Suppressor macrophage treated with lipopolysaccharide for 1 hour (primary cell): ENCODE data around the gene RBM4.
"Not testable (repeated sequence)": the region's sequence is repeated elsewhere in the genome, so short reads cannot be mapped to it uniquely, and the experiment has no call there.

ENCODE experiments used
- DNase-seq, 3 donors: peaks; one replicate each; pipeline ENCODE4 v3.0.0-alpha.2; 2020 to 2022

RBM4 gene, protein sequence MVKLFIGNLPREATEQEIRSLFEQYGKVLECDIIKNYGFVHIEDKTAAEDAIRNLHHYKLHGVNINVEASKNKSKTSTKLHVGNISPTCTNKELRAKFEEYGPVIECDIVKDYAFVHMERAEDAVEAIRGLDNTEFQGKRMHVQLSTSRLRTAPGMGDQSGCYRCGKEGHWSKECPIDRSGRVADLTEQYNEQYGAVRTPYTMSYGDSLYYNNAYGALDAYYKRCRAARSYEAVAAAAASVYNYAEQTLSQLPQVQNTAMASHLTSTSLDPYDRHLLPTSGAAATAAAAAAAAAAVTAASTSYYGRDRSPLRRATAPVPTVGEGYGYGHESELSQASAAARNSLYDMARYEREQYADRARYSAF

DNA sequence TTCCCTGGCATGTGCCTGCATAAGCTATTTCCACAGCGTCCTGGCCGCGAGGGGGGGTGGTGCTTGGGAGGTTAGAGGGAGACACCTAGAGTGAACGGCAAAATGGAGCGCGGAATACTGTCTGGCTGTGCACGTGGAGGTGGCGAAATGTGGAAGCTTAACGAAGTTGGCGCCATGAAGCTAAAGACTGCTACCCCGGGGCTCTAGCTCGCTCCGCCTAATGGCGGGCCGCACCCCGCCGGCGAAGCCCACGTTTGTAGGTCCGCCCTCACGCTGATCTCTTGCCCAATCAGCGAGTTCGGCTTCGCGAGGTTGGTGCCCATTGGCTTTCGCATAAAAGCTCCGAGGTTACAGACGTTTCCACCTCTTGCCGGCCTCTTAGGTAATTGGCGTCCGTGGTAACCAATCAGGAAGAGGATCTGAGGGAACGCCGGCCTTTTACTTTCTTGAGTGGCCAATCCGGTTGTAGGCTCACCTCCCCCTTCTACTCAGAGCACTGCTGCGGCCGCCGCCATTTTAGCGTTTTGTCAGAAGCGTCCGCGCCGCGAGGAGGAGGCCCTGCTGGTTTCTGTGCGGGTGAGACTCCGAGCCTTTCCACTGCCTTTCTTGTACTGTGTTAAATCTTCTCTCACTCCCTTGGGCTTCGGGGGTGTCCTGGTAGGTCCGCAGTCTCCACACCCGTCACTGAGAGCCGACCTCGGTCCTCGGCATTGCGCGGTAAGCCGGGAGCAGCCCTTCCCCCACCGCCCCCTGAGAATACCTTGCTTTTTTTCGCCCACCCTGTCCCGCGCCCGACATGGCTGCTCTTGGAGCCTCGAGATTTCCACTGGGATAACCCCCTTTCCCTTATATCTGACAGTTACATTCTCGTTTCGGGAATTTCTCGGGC, at the start of gene RBM4:
Gene RBM4, plus strand, starts transcription at position 527 of the 889 bp plus-strand sequence. CDS start 1,009 bp downstream, outside the sequence.
- DNase-seq = peak; percentile 98 to 100 (median 100)

DNA sequence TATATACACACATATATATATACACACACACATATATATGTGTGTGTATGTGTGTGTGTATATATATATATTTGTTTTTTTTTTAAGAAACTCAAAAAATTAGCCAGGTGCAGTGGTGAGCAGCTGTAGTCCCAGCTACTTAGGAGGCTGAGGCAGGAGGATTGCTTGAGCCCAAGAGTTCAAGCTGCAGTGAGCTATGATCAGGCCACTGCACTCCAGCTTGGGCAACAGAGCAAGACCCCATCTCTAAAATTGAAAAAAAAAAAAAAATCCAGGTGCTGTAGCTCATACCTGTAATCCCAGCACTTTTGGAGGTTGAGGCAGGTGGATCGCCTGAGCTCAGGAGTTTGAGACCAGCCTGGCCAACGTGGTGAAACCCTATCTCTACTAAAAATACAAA, 49.2 kb upstream of the RBM4 start:
- DNase-seq = not testable (repeated sequence)

DNA sequence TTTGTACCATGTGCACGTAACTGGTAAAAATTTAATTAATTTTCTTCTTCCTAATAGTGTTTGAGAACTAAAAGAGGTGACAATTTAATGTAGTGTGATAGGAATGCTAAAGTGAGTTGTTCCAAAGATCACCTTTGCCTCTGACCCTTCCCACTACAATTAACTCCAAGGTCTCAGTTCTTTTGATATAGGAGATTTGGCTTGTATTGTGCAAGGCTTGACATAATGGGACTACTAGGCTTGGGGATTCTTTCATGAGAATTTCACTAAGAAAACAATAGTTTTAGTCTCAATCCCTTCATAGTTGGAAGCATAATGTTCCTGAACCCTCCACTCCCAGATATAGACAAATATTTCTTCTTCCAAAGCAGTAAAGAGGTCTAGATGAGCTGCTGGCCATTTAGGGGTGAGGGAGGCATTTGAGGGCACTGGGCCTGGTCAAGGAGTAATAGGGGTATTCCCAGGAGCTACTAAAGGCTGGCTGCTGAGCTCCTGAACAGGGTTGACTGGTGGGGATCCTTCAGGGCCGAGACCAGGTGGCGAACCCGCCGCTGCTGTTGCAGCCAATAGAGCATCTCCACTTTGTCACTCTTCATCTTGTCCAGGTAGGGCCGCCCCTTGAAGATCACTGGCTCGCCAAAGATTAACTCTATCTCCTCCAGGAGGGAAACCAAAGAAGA, 48.4 kb upstream of the RBM4 start:
- DNase-seq = no peak

DNA sequence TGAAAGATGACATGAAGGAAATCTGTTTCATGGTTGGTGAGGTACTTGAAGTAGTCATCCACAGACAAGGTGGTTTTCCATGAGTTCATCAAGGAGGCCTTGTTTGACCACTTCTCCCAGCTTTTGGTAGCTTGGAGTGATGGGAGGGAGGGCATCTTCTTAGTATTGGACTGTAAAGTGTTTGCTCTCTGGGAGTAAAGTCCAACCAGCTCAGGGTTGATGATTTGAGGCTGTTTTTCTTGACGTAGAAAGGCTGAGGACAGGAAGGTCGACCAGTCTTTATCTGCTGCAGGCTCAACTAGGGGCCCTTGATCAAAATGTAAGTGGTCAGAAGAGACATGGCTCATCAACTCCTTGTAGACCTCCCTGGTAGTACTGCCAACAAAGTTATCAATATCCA, 47.3 kb upstream of the RBM4 start:
- DNase-seq = no peak

DNA sequence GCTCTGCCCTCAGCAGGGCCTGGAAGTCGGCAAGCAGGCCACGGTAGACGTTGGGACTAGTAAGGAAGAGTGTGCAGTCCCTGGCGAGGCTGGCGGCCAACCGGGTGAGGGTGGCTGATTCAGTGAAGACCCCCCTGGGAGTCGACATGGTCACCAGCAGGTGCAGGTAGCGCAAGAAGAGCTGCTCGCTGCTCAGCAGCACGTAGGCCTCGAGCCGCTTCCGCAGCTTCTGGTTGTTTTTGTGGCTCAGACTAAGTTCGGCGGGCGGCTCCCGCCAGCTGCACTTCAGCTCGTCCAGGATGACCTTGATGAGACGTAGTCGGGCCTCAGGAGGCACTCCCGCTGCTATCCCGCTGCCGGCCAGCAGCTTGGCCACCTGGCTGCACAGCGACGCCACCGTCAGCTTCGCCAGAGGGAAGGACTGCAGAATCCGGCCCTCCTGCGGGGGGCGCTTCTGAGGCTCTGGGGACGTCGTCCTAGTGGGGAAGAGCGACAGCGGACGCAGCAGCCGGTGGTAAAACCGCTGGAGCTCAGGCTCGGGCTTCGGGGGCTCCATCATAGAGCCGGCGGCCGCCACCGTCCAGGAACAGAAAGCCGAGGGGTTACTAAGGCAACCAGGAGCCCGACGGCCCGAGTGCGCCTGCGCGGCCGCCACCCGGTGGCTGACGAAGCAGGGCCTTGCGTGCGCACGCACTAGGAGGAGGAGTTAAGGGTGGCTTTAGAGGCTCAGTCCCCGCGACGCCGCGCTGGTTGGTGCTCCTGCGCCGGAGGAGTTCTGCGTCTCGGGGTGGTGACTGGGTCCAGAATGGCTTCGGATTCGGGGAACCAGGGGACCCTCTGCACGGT, 45.8 kb upstream of the RBM4 start, which contains the start of the genes CCDC87 and CCS:
Gene CCDC87, minus strand, starts transcription at position 607 of the 846 bp plus-strand sequence. Its CDS starts 48 bp downstream, at position 559.
Gene CCS, plus strand, starts transcription at position 729 of the 846 bp plus-strand sequence. Its CDS starts 77 bp downstream, at position 806.
- DNase-seq = peak; percentile 98 to 99 (median 99)

DNA sequence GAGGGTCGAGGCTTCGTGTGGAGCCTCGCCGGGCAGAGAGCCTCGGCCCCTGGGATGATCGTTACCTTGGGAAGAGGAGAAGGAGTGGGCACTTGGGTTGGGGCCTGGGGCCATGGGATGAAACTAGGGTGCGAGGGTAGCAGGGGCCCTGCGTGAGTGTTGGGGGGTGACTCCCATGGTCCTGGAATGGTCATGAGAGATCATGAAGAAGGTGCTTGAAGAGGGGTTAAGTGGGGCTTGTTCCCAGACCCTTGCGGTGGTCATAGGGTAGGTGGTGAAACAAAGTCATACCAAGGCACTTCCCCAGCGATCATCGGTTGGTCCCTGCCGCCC, 45.2 kb upstream of the RBM4 start:
- DNase-seq = no peak

DNA sequence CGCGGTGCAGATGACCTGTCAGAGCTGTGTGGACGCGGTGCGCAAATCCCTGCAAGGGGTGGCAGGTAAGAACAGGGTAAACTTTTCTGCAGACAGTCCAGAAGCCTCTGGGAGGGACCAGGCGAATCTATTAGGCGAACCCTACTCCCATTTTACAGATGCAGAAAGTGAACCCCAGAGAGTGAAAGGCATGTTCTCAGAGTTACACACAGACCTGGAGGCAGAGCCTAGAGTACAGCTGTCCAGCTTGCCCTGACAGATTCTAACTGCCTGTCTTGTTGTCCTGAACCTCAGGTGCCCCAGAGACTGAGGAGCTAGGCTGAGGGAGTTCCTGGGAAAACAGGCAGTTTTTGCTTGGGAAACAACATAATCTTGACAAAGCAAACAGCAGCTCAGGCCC, 44.9 kb upstream of the RBM4 start:
- DNase-seq = no peak

DNA sequence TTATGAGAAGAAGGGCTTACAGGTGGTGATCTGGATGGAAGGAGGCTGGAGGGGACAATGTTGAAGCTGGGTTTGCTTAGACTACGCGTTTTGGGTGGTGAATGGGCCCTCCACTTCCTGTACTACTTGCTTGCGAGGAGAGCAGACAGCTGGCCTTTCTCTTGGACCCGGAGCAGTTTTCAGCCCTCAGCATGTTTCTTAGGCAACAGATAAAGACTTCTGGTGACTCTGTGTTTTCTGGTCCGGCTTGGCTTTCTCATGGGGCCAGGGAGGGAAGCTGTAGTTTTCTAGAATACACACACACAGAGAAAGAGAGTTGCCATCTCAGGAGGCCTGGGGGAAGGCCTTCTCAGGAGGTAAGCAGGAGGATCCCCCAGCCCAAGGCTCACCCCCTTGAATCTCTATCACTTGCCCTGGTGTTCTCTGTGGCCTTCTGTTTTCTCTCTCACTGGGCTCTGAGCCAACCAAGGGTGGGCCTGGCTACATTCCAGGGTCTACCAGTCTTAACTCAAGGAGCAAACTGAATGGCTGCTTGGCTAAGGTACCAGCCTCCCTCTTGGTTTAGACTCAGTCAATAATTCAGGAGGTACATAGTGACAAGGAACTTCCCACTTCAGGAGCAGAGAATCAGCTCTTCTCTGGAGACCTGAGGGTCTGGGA, 43.1 kb upstream of the RBM4 start:
- peak in 1 of 3 donors; percentile 20 for DNase-seq

DNA sequence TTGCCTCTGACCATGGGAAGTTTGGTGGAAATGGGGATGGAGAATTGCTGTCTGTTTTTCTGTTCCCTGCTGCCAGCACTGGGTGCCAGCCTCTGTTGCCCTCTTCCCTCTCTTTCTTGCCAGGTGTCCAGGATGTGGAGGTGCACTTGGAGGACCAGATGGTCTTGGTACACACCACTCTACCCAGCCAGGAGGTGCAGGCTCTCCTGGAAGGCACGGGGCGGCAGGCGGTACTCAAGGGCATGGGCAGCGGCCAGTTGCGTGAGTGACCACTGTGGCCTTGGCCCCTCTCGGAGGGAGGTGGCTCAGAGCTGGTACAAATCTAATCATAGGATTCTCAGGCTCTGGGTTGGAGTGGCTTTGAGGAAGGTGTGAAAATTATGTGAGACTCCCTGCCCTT, 39.5 kb upstream of the RBM4 start:
- no peak for DNase-seq

DNA sequence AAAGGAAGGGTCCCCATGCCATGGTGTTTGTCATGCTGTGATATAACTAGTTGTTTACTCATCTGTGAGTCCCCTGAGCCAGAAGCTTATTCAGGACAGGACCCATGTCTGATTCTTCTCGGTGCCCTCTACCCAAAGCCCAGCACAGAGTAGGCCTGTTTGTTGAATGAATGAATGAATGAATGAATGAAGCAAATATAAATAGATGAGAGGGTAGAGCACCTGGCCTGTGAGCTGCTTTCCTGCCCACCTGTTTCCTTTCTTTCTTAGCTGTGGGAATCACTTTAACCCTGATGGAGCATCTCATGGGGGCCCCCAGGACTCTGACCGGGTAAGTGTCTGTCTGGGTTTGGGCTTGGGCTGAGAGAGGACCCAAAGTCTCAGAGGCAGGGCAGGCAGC, 38.3 kb upstream of the RBM4 start:
- peak in 1 of 3 donors; percentile 8 for DNase-seq

DNA sequence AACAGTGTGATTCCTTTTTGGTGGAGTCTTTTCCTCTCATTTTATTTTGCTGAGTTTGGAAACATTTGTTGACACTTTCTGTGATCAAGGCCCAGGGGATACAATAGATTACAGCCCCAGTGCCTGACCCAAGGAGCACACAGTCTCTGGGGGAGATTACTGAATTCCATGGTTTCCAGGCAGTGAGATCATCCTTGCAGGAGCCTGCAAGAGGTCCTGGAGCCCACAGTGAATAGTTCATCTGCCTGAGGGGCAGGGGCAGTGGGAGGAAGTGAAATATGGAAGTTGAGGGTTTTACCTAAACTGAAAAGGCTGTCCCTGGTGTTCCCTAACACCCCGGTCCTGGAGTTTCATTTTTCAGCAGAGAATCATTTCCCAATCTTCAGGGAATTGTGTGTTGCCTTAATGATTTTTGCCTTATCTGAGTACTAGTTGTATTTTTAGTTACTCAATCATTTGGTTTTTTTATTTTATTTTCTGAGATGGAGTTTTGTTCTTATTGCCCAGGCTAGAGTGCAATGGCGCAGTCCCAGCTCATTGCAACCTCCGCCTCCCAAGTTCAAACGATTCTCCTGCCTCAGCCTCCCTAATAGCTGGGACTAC, 37.8 kb upstream of the RBM4 start:
- DNase-seq = peak; percentile 56 to 68 (median 68)

DNA sequence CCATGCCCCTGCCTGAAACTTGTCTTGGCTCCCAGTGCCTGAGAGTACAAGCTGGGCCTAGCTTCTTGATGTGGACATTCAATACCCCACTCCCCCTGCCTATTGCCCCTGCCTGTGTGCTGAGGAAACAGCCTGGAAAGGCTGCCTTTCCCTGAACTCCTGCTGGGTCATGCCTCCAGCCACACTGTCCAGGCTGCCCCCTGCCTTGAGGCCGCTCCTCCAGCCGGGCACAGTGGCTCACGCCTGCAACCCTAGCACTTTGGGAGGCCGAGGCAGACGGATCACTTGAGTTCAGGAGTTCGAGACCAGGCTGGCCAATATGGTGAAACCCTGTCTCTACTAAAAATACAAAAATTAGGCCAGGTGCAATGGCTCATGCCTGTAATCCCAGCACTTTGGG, 35.4 kb upstream of the RBM4 start:
- DNase-seq = no peak

DNA sequence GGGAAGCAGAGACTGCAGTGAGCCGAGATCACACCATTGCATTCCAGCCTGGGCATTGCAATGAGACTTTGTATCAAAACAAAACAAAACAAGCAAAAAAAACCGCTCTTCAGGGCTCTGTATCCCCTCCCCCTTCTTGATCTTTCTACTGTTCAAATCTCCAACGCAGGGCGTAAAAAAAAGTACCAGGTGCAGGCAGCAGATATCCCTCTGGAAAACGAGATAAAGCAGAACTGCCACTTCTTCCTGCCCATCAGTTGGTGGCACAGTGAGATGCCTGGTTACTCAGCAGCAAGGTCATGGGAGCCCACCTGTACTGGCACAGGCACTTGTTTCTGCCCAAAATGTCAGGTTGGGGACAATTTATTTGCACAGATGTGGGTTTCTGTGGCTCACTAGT, 34.3 kb upstream of the RBM4 start:
- DNase-seq = no peak

DNA sequence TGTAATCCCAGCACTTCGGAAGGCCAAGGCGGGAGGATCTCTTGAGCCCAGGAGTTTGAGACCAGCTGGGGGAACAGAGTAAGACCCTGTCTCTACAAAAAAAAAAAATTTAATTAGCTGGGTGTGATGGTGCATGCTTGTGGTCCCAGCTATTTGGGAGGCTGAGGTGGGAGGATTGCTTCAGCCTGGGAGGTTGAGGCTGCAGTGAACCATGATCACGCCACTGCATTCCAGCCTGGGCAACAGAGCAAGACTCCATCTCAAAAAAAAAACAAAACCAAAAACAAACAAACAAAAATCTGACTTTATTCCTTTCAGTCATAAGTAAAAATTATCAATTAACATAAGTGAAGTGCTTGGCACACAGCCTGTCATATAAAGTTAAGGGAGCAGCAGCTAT, 31.9 kb upstream of the RBM4 start:
- DNase-seq = not testable (repeated sequence)

DNA sequence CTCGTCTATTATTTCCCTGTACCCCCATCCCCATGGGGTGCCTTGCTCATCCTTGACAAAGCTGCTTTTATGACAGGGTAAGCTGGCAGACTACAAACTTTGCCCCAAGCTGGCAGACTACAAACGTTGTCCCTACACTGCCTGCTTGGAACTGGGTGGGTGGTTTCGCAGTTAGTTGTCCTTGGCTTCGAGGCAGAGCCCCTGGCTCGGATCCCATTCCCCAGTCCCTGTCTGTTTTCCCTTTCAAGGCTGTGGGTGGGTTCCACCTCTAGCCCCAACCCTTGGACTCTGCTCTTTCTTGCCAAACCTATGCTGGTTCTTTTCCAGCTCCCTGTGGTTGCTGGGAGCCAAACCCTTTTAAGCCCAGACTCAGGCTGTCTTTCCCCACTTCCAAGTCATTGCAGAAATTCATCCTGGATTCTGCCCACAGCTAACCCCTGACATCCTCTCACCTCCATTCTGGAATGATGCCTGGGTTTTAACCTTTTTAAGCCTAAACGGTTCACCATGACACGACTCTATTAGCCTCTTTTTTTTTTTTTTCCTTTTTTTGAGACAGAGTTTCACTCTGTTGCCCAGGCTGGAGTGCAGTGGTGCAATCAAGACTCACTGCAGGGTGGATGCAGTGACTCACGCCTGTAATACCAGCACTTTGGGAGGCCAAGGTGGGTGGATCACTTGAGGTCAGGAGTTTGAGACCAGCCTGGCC, 31.2 kb upstream of the RBM4 start:
- DNase-seq = peak; percentile 49 to 63 (median 62)

DNA sequence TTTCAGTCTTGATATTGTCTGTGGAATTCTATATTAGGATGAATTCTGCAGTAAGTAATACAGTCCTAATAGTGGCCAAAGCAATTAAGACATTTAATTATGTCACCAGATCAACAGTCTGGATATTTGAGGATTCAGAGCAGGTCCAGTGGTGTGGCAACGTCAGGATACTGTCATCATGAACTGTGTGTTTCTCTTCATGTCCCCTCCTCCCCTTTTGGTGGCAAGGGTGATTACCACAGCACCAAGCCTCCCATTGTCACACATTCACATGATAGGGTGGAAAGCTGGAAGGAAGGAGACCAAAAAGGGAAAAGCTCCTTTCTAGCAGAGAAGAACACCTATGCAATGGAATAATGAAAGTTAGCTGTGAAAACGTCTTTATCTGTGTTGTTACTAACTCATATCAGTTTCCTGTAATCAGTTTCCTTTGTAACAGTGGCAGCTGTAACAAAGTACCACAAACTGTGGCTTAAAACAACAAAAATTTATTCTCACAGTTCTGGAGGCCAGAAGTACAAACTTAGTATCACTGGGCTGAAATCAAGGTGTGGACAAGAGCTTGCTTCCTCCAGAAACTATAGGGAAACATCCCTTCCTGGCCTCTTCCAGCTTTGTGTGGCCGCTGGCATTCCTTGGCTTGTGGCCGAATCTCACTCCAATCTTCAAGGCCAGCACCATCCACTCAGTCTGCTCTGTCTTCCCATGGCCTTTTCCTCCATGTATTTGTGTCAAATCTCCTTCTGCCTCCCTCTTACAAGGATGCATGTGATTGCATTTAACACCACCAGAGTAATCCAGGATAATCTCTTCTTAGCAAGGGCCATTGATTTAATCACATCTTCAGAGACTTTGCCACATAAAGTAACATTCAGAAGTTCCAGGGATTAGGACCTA, 28.5 kb upstream of the RBM4 start:
- DNase-seq = peak; percentile 20 to 44 (median 28)

DNA sequence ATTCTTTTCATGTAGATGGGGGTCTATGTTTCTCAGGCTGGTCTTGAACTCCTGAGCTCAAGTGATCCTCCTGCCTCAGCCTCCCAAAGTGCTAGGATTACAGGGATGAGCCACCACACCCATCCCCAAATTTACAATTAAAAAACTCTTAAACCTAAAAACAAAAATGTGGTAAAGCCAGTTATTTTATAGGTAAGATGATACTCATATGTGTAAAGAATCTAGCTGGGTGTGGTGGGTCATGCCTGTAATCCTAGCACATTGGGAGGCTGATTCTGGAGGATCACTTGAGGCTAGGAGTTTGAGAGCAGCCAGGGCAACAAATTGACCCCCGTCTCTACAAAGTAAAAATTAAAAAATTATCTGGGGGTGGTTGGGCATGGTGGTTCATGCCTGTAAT, 26.0 kb upstream of the RBM4 start:
- DNase-seq = no peak

DNA sequence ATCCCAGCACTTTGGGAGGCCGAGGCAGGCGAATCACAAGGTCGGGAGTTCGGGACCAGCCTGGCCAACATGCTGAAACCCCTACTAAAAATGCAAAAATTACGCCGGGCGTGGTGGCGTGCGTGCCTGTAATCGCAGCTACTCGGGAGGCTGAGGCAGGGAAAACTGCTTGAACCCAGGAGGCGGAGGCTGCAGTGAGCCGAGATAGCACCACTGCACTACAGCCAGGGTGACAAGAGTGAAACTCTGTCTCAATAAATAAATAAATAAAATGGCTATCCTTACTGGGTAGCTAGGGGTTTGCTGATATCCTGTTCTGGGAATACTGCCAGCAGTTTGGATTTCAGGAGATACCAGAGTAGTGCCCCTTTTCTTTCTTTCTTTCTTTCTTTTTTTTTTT, 24.4 kb upstream of the RBM4 start:
- DNase-seq = no peak

DNA sequence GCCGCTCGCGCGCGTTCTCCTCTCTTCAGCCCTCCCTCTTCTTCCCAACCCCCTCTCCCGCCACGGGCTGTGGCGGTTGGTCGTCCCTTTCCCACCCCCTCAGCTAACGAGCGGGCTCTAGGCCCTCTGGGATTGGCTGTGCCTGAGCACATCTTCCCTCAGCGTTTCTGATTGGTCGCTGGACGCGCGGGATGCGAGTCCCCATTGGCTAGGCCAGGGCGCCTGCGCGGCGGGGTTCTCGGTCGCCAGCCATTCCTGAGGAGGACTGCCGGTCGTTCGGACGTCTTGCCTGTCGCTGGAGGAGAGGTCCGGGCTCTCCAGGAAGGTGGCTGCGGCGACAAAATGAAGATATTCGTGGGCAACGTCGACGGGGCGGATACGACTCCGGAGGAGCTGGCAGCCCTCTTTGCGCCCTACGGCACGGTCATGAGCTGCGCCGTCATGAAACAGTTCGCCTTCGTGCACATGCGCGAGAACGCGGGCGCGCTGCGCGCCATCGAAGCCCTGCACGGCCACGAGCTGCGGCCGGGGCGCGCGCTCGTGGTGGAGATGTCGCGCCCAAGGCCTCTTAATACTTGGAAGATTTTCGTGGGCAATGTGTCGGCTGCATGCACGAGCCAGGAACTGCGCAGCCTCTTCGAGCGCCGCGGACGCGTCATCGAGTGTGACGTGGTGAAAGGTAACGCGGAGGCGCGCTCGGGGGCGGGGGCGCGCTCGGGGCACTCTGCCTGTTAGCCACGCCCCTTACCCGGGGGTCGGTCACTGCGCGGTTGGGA, 21.9 kb upstream of the RBM4 start, which contains the start of gene RBM14:
Gene RBM14, plus strand, starts transcription at position 252 of the 776 bp plus-strand sequence. Its CDS starts 91 bp downstream, at position 343.
- DNase-seq = peak; percentile 99 to 100 (median 99)
